ENCODE results near the gene BAD. TPM values are rescaled to one million over a fixed set of nuclear protein-coding genes. Genes with fewer than 3 reads are reported as not detected.

BAD gene
- total RNA-seq, 3 donors from 2014 or later (not counting 1 experiment from before 2014, with no cell fraction given): 30.6 to 35.8 (median 31.6) TPM

- under 1% methylated on average over 53 of the region's 54 CpGs for WGBS (ENCODE audit: insufficient coverage)
- H3K27ac Mint-ChIP-seq: peak within 1 kb of the TSS; percentile 82 to 85
Measured at GRCh38 chr11:64225608-64226506, 58.6 kb downstream of the BAD start, which contains the start of the genes NUDT22 and TRPT1. NUDT22 (plus strand) TSS chr11:64226274; CDS start chr11:64226653, 379 bp downstream. TRPT1 (minus strand) TSS chr11:64226186; CDS start chr11:64225860, 326 bp downstream.

GRCh38 chr11:64224891-64225607, 59.4 kb downstream of the BAD start:
- intact Hi-C loops (cut with micrococcal nuclease): no loop called here
- peak overlapping the region; percentile 88 for H3K4me3 Mint-ChIP-seq
- WGBS (ENCODE audit: insufficient coverage): 74% methylated on average over 22 of the region's 22 CpGs

More at GRCh38 chr11:64225608-64226506, 58.6 kb downstream of the BAD start, which contains the start of the genes NUDT22 and TRPT1:
- Histone ChIP-seq H3K27me3 (ENCODE audit: control insufficient read depth, insufficient read depth, low read length) (no peaks in the 10 kb centered on the region), H3K36me3 (ENCODE audit: control insufficient read depth, insufficient read depth, low read length) (peaks cover 23% of the 10 kb centered on the region), H3K4me1 (ENCODE audit: control insufficient read depth, insufficient read depth, low read length) (peaks cover 48% of the 10 kb centered on the region), H3K9me3 (ENCODE audit: control insufficient read depth, insufficient read depth, low read length) (no peaks in the 10 kb centered on the region), H3K4me3 (ENCODE audit: low read length) (peak within 1 kb of the TSS; percentile 74), H3K27ac (ENCODE audit: low read length) (peak within 1 kb of the TSS; percentile 67)
- Mint-ChIP-seq H3K4me3 (peak within 1 kb of the TSS; percentile 88), H3K36me3 (no peaks in the 10 kb centered on the region), H3K9me3 (no peaks in the 10 kb centered on the region), H3K27me3 (ENCODE audit: low read depth in 2 of 2) (no peaks in the 10 kb centered on the region), H3K4me1 (peaks cover 24 to 52% of the 10 kb centered on the region in 2 donors)
- intact Hi-C loops (cut with micrococcal nuclease): no loop called here
- TF ChIP-seq, protein P1, sequence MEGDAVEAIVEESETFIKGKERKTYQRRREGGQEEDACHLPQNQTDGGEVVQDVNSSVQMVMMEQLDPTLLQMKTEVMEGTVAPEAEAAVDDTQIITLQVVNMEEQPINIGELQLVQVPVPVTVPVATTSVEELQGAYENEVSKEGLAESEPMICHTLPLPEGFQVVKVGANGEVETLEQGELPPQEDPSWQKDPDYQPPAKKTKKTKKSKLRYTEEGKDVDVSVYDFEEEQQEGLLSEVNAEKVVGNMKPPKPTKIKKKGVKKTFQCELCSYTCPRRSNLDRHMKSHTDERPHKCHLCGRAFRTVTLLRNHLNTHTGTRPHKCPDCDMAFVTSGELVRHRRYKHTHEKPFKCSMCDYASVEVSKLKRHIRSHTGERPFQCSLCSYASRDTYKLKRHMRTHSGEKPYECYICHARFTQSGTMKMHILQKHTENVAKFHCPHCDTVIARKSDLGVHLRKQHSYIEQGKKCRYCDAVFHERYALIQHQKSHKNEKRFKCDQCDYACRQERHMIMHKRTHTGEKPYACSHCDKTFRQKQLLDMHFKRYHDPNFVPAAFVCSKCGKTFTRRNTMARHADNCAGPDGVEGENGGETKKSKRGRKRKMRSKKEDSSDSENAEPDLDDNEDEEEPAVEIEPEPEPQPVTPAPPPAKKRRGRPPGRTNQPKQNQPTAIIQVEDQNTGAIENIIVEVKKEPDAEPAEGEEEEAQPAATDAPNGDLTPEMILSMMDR (IDR thresholded peaks at IDR 0.05): peak; percentile 62
- peak; percentile 93 to 94 for DNase-seq
- ATAC-seq: peak; percentile 68 to 84 (median 76)

DNA sequence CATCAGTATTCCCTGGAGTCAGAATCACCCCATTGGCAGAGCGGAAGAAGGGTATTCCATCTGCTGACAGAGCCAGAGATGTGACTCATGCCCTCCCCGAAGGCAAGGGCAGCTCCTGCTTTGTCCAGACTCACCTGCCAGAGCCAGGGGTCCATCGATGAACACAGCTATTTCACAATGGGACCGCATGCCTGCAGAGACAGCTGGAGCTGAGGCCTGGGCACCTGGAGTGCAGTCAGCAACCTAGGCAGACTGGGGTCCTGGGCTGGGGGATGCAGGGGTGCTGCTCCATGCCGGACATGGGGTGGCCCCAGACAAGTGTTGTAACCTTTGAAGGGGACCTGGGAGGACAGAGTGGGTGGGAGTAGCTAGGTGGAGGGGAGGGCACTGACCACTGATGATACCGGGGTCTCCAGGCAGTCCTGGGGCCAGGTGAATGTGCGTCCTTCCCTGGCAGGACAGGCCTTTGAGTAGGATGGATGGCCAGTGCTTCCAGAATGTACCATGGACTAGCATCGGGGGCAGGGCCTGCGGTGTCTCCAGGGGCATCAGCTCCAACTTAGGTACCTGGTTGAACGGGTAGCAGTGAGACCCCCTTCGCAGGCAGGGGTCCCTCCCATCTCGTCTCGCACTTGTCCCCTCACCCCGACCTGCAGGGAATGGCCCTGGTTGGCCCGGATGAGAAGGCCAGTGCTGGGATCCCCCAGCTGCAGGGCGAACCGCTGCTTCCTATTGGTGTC, 60.1 kb downstream of the BAD start:
- Histone ChIP-seq H3K27ac (ENCODE audit: low read length) (no peak overlapping the region), H3K4me3 (ENCODE audit: low read length) (no peak overlapping the region), H3K27me3 (ENCODE audit: control insufficient read depth, insufficient read depth, low read length) (no peaks in the 10 kb centered on the region), H3K4me1 (ENCODE audit: control insufficient read depth, insufficient read depth, low read length) (peaks cover 36% of the 10 kb centered on the region), H3K36me3 (ENCODE audit: control insufficient read depth, insufficient read depth, low read length) (peaks cover 38% of the 10 kb centered on the region), H3K9me3 (ENCODE audit: control insufficient read depth, insufficient read depth, low read length) (no peaks in the 10 kb centered on the region)
- H3K27ac Mint-ChIP-seq: peak overlapping the region; percentile 18 to 85
- 94% methylated on average over 17 of the region's 17 CpGs for WGBS (ENCODE audit: insufficient coverage)
- DNase-seq (no peak), ATAC-seq (no peak)
- TF ChIP-seq, protein P1 (IDR thresholded peaks at IDR 0.05): no peak
- peaks cover 16 to 40% of the 10 kb centered on the region in 2 donors for H3K4me1 Mint-ChIP-seq
- H3K9me3 Mint-ChIP-seq: no peaks in the 10 kb centered on the region
- intact Hi-C loops (cut with micrococcal nuclease): no loop called here
- H3K27me3 Mint-ChIP-seq (ENCODE audit: low read depth in 2 of 2): no peaks in the 10 kb centered on the region
- no peaks in the 10 kb centered on the region for H3K36me3 Mint-ChIP-seq
- H3K4me3 Mint-ChIP-seq: peak overlapping the region; percentile 88

More at GRCh38 chr11:64224891-64225607, 59.4 kb downstream of the BAD start:
- Histone ChIP-seq H3K36me3 (ENCODE audit: control insufficient read depth, insufficient read depth, low read length) (peaks cover 31% of the 10 kb centered on the region), H3K4me3 (ENCODE audit: low read length) (peak overlapping the region; percentile 74), H3K9me3 (ENCODE audit: control insufficient read depth, insufficient read depth, low read length) (no peaks in the 10 kb centered on the region), H3K27me3 (ENCODE audit: control insufficient read depth, insufficient read depth, low read length) (no peaks in the 10 kb centered on the region), H3K4me1 (ENCODE audit: control insufficient read depth, insufficient read depth, low read length) (peaks cover 42% of the 10 kb centered on the region), H3K27ac (ENCODE audit: low read length) (peak overlapping the region; percentile 59)
- ATAC-seq: no peak
- Mint-ChIP-seq H3K9me3 (no peaks in the 10 kb centered on the region), H3K27me3 (ENCODE audit: low read depth in 2 of 2) (no peaks in the 10 kb centered on the region), H3K4me1 (peaks cover 21 to 47% of the 10 kb centered on the region in 2 donors), H3K27ac (peak overlapping the region; percentile 82 to 85), H3K36me3 (no peaks in the 10 kb centered on the region)
- TF ChIP-seq, protein P1 (IDR thresholded peaks at IDR 0.05): no peak
- no peak for DNase-seq

Data from natural killer cell (primary cell).